Measurements from ENCODE around the gene CFAP100. TPM values are rescaled to one million over a fixed set of nuclear protein-coding genes. Genes with fewer than 3 reads are reported as not detected.

Gene CFAP100
- total and polyA plus RNA-seq, 9 of the 15 experiments (the other 6 are each of a cell fraction or from before 2014, with no cell fraction given) = not detected

DNA sequence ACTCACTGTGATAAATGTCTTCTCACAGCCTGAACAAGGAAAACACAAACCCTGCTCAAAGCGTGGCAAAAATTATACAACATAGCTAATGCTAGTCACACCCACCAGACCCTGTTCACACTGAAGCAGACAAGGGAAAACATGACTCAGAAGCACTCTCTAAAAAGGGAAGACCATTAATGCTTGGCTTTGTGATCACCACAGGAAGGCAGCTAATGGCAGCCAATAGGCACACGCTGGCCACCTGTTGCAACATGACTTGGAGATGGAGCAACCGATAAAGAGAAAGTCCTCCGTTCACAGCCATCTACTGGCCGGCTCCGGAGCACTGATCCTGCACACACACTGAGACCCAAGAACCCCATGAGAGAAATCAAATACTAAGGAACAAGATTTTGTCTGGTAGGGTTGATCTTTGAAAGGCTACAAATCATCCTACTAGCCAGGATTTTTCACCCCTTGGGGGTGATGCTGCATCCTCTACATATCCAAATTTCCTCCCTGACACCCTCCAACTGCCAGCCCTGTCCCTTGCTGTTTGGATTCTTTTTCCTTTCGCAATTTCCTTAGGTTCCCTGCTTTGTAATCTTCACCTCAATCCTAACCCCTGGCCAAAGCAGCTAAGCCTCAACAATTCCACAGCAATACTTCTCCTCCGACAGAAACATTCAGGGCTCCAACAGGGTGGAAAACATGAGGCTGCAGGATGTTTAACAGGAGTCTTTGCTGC lies 77.7 kb downstream of the CFAP100 start (continued):
- TF ChIP-seq, protein P1, sequence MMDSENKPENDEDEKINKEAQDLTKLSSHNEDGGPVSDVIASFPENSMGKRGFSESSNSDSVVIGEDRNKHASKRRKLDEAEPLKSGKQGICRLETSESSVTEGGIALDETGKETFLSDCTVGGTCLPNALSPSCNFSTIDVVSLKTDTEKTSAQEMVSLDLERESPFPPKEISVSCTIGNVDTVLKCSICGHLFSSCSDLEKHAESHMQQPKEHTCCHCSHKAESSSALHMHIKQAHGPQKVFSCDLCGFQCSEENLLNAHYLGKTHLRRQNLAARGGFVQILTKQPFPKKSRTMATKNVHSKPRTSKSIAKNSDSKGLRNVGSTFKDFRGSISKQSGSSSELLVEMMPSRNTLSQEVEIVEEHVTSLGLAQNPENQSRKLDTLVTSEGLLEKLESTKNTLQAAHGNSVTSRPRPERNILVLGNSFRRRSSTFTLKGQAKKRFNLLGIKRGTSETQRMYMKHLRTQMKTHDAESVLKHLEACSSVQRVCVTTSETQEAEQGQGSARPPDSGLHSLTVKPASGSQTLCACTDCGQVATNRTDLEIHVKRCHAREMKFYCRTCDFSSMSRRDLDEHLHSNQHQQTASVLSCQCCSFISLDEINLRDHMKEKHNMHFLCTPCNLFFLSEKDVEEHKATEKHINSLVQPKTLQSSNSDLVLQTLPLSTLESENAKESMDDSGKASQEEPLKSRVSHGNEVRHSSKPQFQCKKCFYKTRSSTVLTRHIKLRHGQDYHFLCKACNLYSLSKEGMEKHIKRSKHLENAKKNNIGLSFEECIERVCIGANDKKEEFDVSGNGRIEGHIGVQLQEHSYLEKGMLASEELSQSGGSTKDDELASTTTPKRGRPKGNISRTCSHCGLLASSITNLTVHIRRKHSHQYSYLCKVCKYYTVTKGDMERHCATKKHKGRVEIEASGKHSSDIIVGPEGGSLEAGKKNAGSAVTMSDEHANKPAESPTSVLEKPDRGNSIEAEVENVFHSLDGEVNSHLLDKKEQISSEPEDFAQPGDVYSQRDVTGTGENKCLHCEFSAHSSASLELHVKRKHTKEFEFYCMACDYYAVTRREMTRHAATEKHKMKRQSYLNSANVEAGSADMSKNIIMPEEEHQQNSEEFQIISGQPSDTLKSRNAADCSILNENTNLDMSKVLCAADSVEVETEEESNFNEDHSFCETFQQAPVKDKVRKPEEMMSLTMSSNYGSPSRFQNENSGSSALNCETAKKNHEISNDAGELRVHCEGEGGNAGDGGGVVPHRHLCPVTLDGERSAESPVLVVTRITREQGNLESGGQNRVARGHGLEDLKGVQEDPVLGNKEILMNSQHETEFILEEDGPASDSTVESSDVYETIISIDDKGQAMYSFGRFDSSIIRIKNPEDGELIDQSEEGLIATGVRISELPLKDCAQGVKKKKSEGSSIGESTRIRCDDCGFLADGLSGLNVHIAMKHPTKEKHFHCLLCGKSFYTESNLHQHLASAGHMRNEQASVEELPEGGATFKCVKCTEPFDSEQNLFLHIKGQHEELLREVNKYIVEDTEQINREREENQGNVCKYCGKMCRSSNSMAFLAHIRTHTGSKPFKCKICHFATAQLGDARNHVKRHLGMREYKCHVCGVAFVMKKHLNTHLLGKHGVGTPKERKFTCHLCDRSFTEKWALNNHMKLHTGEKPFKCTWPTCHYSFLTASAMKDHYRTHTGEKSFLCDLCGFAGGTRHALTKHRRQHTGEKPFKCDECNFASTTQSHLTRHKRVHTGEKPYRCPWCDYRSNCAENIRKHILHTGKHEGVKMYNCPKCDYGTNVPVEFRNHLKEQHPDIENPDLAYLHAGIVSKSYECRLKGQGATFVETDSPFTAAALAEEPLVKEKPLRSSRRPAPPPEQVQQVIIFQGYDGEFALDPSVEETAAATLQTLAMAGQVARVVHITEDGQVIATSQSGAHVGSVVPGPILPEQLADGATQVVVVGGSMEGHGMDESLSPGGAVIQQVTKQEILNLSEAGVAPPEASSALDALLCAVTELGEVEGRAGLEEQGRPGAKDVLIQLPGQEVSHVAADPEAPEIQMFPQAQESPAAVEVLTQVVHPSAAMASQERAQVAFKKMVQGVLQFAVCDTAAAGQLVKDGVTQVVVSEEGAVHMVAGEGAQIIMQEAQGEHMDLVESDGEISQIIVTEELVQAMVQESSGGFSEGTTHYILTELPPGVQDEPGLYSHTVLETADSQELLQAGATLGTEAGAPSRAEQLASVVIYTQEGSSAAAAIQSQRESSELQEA (IDR thresholded peaks at IDR 0.05; ENCODE audit: low read depth) = no peak
- TF ChIP-seq DDX20 (tag; IDR thresholded peaks at IDR 0.05; ENCODE audit: low read depth) (no peak), CLOCK (CRISPR knock-in tag; IDR thresholded peaks at IDR 0.05; ENCODE audit: borderline replicate concordance) (no peak), ZSCAN32 (CRISPR knock-in tag; IDR thresholded peaks at IDR 0.05) (no peak), NONO (IDR thresholded peaks at IDR 0.05; ENCODE audit: low read depth in 2 of 2, low read length in 1 of 2) (no peak), CCAR2 (IDR thresholded peaks at IDR 0.05; ENCODE audit: low read depth, low read length) (no peak), SRSF1 (IDR thresholded peaks at IDR 0.05; ENCODE audit: low read depth, low read length) (no peak), BRD9 (IDR thresholded peaks at IDR 0.05; ENCODE audit: low read depth, partially characterized antibody) (no peak), MYBL2 (IDR thresholded peaks at IDR 0.05; ENCODE audit: low read depth) (no peak), MYBL2 (CRISPR knock-in tag; IDR thresholded peaks at IDR 0.05; ENCODE audit: borderline replicate concordance) (no peak), ZNF24 (IDR thresholded peaks at IDR 0.05) (no peak), ZFP36 (IDR thresholded peaks at IDR 0.05; ENCODE audit: low read depth, low read length, partially characterized antibody) (peak; percentile 74)
- TF ChIP-seq, protein P2, sequence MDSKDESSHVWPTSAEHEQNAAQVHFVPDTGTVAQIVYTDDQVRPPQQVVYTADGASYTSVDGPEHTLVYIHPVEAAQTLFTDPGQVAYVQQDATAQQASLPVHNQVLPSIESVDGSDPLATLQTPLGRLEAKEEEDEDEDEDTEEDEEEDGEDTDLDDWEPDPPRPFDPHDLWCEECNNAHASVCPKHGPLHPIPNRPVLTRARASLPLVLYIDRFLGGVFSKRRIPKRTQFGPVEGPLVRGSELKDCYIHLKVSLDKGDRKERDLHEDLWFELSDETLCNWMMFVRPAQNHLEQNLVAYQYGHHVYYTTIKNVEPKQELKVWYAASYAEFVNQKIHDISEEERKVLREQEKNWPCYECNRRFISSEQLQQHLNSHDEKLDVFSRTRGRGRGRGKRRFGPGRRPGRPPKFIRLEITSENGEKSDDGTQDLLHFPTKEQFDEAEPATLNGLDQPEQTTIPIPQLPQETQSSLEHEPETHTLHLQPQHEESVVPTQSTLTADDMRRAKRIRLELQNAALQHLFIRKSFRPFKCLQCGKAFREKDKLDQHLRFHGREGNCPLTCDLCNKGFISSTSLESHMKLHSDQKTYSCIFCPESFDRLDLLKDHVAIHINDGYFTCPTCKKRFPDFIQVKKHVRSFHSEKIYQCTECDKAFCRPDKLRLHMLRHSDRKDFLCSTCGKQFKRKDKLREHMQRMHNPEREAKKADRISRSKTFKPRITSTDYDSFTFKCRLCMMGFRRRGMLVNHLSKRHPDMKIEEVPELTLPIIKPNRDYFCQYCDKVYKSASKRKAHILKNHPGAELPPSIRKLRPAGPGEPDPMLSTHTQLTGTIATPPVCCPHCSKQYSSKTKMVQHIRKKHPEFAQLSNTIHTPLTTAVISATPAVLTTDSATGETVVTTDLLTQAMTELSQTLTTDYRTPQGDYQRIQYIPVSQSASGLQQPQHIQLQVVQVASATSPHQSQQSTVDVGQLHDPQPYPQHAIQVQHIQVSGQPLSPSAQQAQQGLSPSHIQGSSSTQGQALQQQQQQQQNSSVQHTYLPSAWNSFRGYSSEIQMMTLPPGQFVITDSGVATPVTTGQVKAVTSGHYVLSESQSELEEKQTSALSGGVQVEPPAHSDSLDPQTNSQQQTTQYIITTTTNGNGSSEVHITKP (IDR thresholded peaks at IDR 0.05; ENCODE audit: partially characterized antibody) = no peak

Measured in K562 (cell line).